Thoracic aorta (tissue), 2 donors: ENCODE measurements around the gene CD7. TPM values are rescaled to one million over a fixed set of nuclear protein-coding genes. Genes with fewer than 3 reads are reported as not detected.

Experiments used
- ATAC-seq: fragments of 150-250 bp; one replicate; pipeline ENCODE4 v1.8.0; 2017; ENCODE audit warnings: low read depth; ENCODE audit not compliant: insufficient number of reproducible peaks, low FRiP score
- DNase-seq: peaks from one replicate; pipeline ENCODE4 v3.0.0-alpha.2; 2020; ENCODE audit warnings: low spot score
- H3K27ac ChIP-seq, 2 donors: fragments of 200-600 bp; sonication (generic); 1 replicate in 1 of 2; 2 replicates in 1 of 2; pipeline ENCODE4 v1.5.1; 2016; ENCODE audit warnings: mild to moderate bottlenecking in 2 of 2, moderate library complexity in 2 of 2
- H3K27me3 ChIP-seq: fragments of 200-600 bp; sonication (generic); replicated peaks from 2 replicates; pipeline ENCODE4 v1.6.0; 2016; ENCODE audit warnings: mild to moderate bottlenecking; ENCODE audit not compliant: insufficient read depth
- H3K36me3 ChIP-seq: fragments of 200-600 bp; sonication (generic); one replicate; pipeline ENCODE4 v1.5.1; 2016
- H3K4me1 ChIP-seq, 2 donors: fragments of 200-600 bp; sonication (generic); 1 replicate in 1 of 2; 2 replicates in 1 of 2; pipeline versions ENCODE4 v1.5.1 to v1.6.0; 2016; ENCODE audit warnings: low read depth in 2 of 2, mild to moderate bottlenecking in 1 of 2; ENCODE audit not compliant: control insufficient read depth in 1 of 2
- H3K4me3 ChIP-seq: fragments of 200-600 bp; sonication (generic); 2 replicates; pipeline ENCODE4 v1.5.1; 2016; ENCODE audit warnings: mild to moderate bottlenecking
- H3K9me3 ChIP-seq: fragments of 200-600 bp; sonication (generic); 2 replicates; pipeline ENCODE4 v1.5.1; 2016
- total RNA-seq, 2 donors: library from RNA; depleted of rRNA; stranded (reverse); fragments of >200 nt; gene quantifications; one replicate each; pipeline versions ENCODE4 v1.1.0 to v1.2.3, GENCODE V29; 2016
- TF ChIP-seq, protein P1 (sequence below): fragments of 200-600 bp; sonication (generic); IDR thresholded peaks from one replicate; pipeline ENCODE4 v1.5.1; 2019; ENCODE audit warnings: antibody characterized with exemption

Gene CD7
- total RNA-seq, 2 donors from 2014 or later: 3.0 to 3.5 TPM

DNA sequence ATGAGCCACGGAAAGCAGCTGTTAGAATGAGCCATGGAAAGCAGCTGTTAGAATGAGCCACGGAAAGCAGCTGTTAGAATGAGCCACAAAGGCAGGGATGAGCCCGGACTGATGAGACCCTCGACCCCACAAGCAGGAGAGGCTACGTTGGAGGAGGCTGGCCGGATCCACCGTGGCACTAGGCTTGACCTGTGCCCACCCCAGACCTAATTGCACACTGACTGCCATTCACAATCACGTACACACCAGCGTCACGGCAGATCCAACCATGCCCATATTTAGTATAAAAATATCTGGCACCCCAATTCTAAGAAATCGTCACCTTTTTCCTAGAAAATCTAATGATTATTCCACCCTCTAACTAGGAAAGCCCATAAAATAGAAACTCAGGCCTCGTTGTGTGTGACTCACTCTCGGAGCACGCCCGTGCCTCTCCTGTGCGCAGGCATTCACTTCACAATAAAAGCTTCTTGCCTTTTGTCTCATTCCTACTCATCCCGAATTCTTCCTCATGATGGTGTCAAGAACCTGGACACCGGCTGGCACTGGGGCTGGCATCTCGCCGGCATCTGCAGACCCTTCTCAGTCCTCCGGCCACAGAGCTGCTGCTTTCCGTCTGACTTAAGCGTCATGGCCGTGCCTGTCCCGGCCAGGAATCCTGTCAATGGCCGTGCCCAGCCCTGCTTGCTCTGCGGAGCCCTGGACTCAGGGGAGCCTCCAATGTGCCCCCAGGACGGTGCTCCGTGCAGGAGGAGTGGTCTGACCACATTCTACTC lies 21.6 kb upstream of the CD7 start:
- no peaks in the 10 kb centered on the region for H3K27me3 ChIP-seq
- DNase-seq: no peak
- peak overlapping the region; percentile 71 for H3K4me3 ChIP-seq
- no peak overlapping the region for H3K27ac ChIP-seq
- ATAC-seq: peak; percentile 22
- TF ChIP-seq, protein P1, sequence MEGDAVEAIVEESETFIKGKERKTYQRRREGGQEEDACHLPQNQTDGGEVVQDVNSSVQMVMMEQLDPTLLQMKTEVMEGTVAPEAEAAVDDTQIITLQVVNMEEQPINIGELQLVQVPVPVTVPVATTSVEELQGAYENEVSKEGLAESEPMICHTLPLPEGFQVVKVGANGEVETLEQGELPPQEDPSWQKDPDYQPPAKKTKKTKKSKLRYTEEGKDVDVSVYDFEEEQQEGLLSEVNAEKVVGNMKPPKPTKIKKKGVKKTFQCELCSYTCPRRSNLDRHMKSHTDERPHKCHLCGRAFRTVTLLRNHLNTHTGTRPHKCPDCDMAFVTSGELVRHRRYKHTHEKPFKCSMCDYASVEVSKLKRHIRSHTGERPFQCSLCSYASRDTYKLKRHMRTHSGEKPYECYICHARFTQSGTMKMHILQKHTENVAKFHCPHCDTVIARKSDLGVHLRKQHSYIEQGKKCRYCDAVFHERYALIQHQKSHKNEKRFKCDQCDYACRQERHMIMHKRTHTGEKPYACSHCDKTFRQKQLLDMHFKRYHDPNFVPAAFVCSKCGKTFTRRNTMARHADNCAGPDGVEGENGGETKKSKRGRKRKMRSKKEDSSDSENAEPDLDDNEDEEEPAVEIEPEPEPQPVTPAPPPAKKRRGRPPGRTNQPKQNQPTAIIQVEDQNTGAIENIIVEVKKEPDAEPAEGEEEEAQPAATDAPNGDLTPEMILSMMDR: no peak
- peaks cover 16 to 28% of the 10 kb centered on the region in 2 donors for H3K4me1 ChIP-seq
- H3K9me3 ChIP-seq: no peaks in the 10 kb centered on the region
- H3K36me3 ChIP-seq: no peaks in the 10 kb centered on the region

DNA sequence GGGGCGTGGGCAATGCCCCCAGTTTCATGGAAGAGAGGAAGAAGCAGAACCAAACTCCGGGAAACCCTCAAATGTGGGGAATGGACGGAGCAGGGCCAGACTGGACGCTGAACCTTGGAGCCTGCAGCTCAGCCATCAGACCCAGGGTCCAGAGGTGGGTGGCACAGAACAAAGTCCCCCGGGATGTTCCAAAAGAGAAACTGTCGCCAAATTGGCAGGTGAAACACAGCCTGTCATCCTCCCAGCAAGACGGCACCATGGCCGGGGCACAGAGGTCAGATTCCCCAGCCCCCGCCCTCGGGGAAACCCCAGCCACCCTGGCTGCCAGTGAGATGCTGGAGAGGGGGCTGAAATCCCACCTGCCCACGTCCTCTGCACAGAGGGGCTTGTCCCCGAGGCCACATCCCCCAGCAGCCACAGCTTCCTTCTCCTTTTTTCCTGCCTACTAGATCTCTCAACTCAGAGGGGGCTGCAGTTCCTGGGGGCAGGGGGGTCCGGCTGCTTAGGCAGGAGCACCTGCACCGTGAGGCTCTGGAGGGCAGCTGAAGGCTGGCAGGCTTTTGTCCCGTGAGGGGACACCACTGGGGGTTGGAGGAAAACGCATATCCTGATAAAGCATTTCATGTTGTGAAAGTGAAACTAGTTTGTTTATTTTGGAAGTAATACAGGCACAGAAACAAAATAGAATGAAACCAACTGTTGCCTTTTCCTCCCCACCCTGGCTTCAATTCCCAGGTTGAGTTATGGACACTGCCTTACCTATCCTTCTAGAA lies 17.4 kb upstream of the CD7 start:
- Histone ChIP-seq H3K36me3 (no peaks in the 10 kb centered on the region), H3K4me3 (peak overlapping the region; percentile 83), H3K4me1 (peaks cover 27 to 51% of the 10 kb centered on the region in 2 donors), H3K27me3 (no peaks in the 10 kb centered on the region), H3K27ac (no peak overlapping the region), H3K9me3 (no peaks in the 10 kb centered on the region)
- no peak for ATAC-seq
- DNase-seq: no peak
- TF ChIP-seq, protein P1: no peak

DNA sequence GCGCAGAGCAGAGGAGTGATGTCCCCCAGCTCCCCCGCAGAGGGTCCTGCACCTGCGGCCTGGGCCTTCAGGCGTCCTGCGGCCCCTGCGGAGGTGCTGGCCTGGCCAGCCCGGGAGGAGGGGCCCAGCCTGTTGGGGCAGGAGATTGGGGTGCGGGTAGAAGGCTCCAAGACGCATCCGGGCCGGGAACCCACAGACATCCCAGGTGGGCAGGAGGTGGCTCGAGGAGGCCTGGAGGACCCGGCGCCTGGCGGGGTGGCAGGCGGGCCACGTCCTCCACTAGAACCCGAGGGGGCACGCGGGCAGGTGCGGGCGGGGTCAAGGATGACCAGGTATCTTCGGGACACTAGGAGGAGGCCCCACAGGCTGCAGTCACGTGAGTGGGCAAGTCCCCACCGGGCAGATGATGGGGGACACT lies 16.8 kb upstream of the CD7 start:
- no peaks in the 10 kb centered on the region for H3K36me3 ChIP-seq
- peaks cover 27 to 46% of the 10 kb centered on the region in 2 donors for H3K4me1 ChIP-seq
- TF ChIP-seq, protein P1: no peak
- ATAC-seq: no peak
- H3K9me3 ChIP-seq: no peaks in the 10 kb centered on the region
- DNase-seq: no peak
- no peaks in the 10 kb centered on the region for H3K27me3 ChIP-seq
- H3K4me3 ChIP-seq: peak overlapping the region; percentile 83
- H3K27ac ChIP-seq: no peak overlapping the region

DNA sequence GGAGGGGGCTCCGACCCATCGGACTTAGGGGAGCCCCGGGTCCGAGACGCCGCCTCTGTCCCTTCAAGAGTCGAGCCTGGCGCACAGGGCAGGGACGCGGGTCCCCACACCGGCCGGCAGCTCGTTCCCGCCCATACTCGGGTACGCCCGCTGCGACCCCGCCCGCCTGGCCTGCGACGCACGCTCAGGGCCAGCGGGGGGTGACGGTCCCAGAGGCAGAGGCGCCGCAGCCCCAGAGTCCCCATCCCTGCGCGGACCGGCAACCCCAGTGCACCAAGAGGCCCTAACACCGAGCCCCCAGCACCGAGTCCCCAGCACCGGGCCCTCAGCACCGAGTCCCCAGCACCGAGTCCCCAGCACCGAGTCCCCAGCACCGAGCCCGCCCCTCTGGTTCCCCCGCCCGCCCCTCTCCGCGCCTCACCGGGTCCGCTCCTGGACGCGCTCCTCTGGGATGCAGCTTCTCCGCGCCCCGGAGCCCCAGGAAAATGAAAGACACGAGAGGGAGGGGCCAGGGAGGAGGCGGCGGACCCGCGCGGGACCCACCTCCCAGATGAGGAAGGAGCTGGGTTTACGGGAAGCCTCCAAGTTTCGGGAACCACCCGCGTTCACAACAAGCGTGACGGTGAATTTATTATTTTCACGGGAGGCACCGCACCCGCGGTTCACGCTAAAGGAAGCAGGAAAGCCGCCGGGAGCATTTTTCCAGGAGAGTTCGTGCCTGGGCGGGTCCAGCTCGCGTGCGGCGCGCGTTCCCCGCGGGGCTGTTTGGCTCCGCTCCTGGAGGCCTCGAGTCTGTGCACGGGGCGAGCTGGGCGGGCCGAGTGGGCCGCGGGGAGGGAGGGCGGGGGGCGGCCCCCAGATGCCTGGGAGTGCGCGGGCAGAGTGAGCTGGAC lies 16.1 kb upstream of the CD7 start, which contains the start of gene SECTM1:
SECTM1 (minus strand) TSS at position 488 of the 893 bp plus-strand sequence. CDS start 6,526 bp downstream, outside the sequence.
- Histone ChIP-seq H3K4me1 (peaks cover 24 to 40% of the 10 kb centered on the region in 2 donors), H3K36me3 (no peaks in the 10 kb centered on the region), H3K27me3 (no peaks in the 10 kb centered on the region), H3K4me3 (peak within 1 kb of the TSS; percentile 83), H3K27ac (no peak within 1 kb of the TSS), H3K9me3 (no peaks in the 10 kb centered on the region)
- DNase-seq (no peak), ATAC-seq (no peak)
- TF ChIP-seq, protein P1: no peak
